Ecto neural progenitor cell (in vitro differentiated cells): ENCODE results near the gene METTL3.

ENCODE experiments used
- DNase-seq: peaks from one replicate; pipeline ENCODE4 v3.0.0-alpha.2; 2018; ENCODE audit warnings: low spot score

Gene METTL3

GRCh38 chr14:21526672-21527317, 15.7 kb upstream of the METTL3 start:
- peak; percentile 77 for DNase-seq

- peak; percentile 94 for DNase-seq
Measured at GRCh38 chr14:21525962-21526671, 15.0 kb upstream of the METTL3 start, which contains the start of gene SALL2. Gene SALL2, minus strand, starts transcription at chr14:21526346. Its CDS starts 219 bp downstream, at chr14:21526127.

GRCh38 chr14:21525571-21525961, 14.4 kb upstream of the METTL3 start:
- no peak for DNase-seq

- no peak for DNase-seq
Measured at GRCh38 chr14:21524575-21525490, 13.7 kb upstream of the METTL3 start.

- no peak for DNase-seq
Measured at GRCh38 chr14:21523203-21523602, 12.1 kb upstream of the METTL3 start.

GRCh38 chr14:21521501-21521900, 10.4 kb upstream of the METTL3 start:
- DNase-seq: no peak

GRCh38 chr14:21520767-21521166, 9.6 kb upstream of the METTL3 start:
- DNase-seq: no peak

GRCh38 chr14:21518725-21519124, 7.6 kb upstream of the METTL3 start:
- no peak for DNase-seq

GRCh38 chr14:21514341-21514740, 3.2 kb upstream of the METTL3 start:
- DNase-seq: no peak

- DNase-seq: no peak
Measured at GRCh38 chr14:21509432-21510143, 1.6 kb downstream of the METTL3 start.

GRCh38 chr14:21506557-21506956, 4.6 kb downstream of the METTL3 start:
- DNase-seq: no peak

- no peak for DNase-seq
Measured at GRCh38 chr14:21505012-21505553, 6.1 kb downstream of the METTL3 start.

GRCh38 chr14:21503376-21503775, 7.8 kb downstream of the METTL3 start:
- no peak for DNase-seq

- no peak for DNase-seq
Measured at GRCh38 chr14:21501568-21501967, 9.6 kb downstream of the METTL3 start.

GRCh38 chr14:21498540-21499526, 12.3 kb downstream of the METTL3 start:
- DNase-seq: no peak

- no peak for DNase-seq
Measured at GRCh38 chr14:21496453-21496852, 14.7 kb downstream of the METTL3 start.

- DNase-seq: no peak
Measured at GRCh38 chr14:21494902-21495762, 16.0 kb downstream of the METTL3 start.

- DNase-seq: no peak
Measured at GRCh38 chr14:21486640-21487087, 24.5 kb downstream of the METTL3 start.

GRCh38 chr14:21476925-21477681, 34.0 kb downstream of the METTL3 start, which contains the start of the genes RAB2B and TOX4:
Gene RAB2B, minus strand, starts transcription at chr14:21476959. Its CDS starts 87 bp downstream, at chr14:21476872.
Gene TOX4, plus strand, starts transcription at chr14:21477195. Its CDS starts 84 bp downstream, at chr14:21477279.
- peak; percentile 97 for DNase-seq
